PC-3 (cell line): ENCODE results near the gene EXD3.

Source experiments
- EZH2phosphoT487 ChIP-seq: fragments of 300-600 bp; sonication (generic); IDR thresholded peaks from 2 replicates; pipeline ENCODE4 v1.6.1; 2018; ENCODE audit warnings: mild to moderate bottlenecking, antibody characterized with exemption, low read length, borderline replicate concordance
- TF ChIP-seq, protein P1 (sequence below): fragments of 300-600 bp; sonication (generic); conservative IDR thresholded peaks from 2 replicates; pipeline ENCODE4 v1.5.1; 2017; ENCODE audit warnings: antibody characterized with exemption, low read depth, mild to moderate bottlenecking, low read length

DNA sequence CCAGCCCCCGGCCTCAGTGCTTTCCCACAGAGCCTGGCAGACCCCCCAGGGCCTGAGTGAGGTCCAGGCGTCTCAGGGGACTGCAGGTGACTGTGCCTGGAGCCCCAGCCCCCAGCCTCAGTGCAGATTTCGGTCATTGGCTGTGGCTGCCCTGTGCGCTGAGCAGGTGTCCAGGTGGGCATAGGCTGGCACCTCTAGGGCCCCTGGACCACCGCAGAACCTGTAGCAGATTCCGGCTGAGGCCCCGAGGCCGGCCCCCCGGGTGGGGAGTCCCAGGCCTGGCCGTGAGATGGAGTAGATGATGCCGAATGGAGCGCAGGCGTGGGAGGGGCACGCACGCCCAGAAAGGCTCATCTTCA, 12.1 kb downstream of the EXD3 start:
- TF ChIP-seq, protein P1, sequence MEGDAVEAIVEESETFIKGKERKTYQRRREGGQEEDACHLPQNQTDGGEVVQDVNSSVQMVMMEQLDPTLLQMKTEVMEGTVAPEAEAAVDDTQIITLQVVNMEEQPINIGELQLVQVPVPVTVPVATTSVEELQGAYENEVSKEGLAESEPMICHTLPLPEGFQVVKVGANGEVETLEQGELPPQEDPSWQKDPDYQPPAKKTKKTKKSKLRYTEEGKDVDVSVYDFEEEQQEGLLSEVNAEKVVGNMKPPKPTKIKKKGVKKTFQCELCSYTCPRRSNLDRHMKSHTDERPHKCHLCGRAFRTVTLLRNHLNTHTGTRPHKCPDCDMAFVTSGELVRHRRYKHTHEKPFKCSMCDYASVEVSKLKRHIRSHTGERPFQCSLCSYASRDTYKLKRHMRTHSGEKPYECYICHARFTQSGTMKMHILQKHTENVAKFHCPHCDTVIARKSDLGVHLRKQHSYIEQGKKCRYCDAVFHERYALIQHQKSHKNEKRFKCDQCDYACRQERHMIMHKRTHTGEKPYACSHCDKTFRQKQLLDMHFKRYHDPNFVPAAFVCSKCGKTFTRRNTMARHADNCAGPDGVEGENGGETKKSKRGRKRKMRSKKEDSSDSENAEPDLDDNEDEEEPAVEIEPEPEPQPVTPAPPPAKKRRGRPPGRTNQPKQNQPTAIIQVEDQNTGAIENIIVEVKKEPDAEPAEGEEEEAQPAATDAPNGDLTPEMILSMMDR = no peak
- no peak for TF ChIP-seq EZH2phosphoT487
